GM23338 (cell line): Measurements from ENCODE around the gene BRD3. TPM values are rescaled to one million over a fixed set of nuclear protein-coding genes. Genes with fewer than 3 reads are reported as not detected.
A peak's percentile ranks its signal among the peaks of the same experiment; 100 is the strongest.

Experiments used
- ATAC-seq: fragments of 200-7000 bp; cut with Tn5 transposase; 3 replicates; pipeline ENCODE4 v1.9.1; 2020
- DNase-seq: peaks from one replicate; pipeline ENCODE4 v3.0.0-alpha.2; 2015; ENCODE audit warnings: low spot score
- H2AFZ ChIP-seq: fragments of 200-600 bp; sonication (generic); 2 replicates; pipeline ENCODE4 v1.8.0; 2016; ENCODE audit warnings: antibody characterized with exemption, mild to moderate bottlenecking, moderate library complexity
- H3F3A ChIP-seq: fragments of 200-600 bp; sonication (generic); replicated peaks from 2 replicates; pipeline ENCODE4 v1.8.0; 2017; ENCODE audit warnings: antibody characterized with exemption, mixed run types, low read depth
- H3K27ac ChIP-seq: fragments of 200-600 bp; sonication (generic); 2 replicates; pipeline ENCODE4 v1.6.1; 2016; ENCODE audit warnings: low read depth
- H3K27me3 ChIP-seq: fragments of 200-600 bp; sonication (generic); 2 replicates; pipeline ENCODE4 v1.8.0; 2016; ENCODE audit warnings: mild to moderate bottlenecking, mixed run types, moderate library complexity; ENCODE audit not compliant: insufficient read depth
- H3K36me3 ChIP-seq: fragments of 200-600 bp; sonication (generic); 2 replicates; pipeline ENCODE4 v1.8.0; 2016; ENCODE audit warnings: mild to moderate bottlenecking; ENCODE audit not compliant: insufficient read depth
- H3K4me1 ChIP-seq: fragments of 200-600 bp; sonication (generic); 2 replicates; pipeline ENCODE4 v1.8.0; 2016; ENCODE audit warnings: mild to moderate bottlenecking, moderate library complexity; ENCODE audit not compliant: insufficient read depth
- H3K4me2 ChIP-seq: fragments of 200-600 bp; sonication (generic); 2 replicates; pipeline ENCODE4 v1.7.1; 2017; ENCODE audit warnings: mixed run types
- H3K4me3 ChIP-seq: fragments of 200-600 bp; sonication (generic); 2 replicates; pipeline ENCODE4 v1.6.1; 2016; ENCODE audit warnings: mixed run types
- H3K79me2 ChIP-seq: fragments of 200-600 bp; sonication (generic); replicated peaks from 2 replicates; pipeline ENCODE4 v1.8.0; 2017; ENCODE audit warnings: mild to moderate bottlenecking; ENCODE audit not compliant: insufficient read depth
- H3K9me2 ChIP-seq: fragments of 200-600 bp; sonication (generic); 2 replicates; pipeline ENCODE4 v1.8.0; 2017; ENCODE audit not compliant: insufficient read depth
- H4K20me1 ChIP-seq: fragments of 200-600 bp; sonication (generic); replicated peaks from 2 replicates; pipeline ENCODE4 v1.8.0; 2017; ENCODE audit warnings: mild to moderate bottlenecking; ENCODE audit not compliant: insufficient read depth
- H3K27ac Mint-ChIP-seq: 2 replicates; pipeline ENCODE4 v1.8.0; 2020; ENCODE audit warnings: inconsistent platforms, mild to moderate bottlenecking, moderate library complexity, mixed read lengths
- H3K27me3 Mint-ChIP-seq: 3 replicates; pipeline ENCODE4 v1.8.0; 2022; ENCODE audit warnings: low read depth, mild to moderate bottlenecking, moderate library complexity, mixed read lengths, inconsistent platforms; ENCODE audit not compliant: insufficient read depth, poor library complexity
- H3K36me3 Mint-ChIP-seq: 3 replicates; pipeline ENCODE4 v1.8.0; 2021; ENCODE audit warnings: low read depth, mild to moderate bottlenecking, inconsistent platforms, moderate library complexity, mixed read lengths
- H3K4me1 Mint-ChIP-seq: 3 replicates; pipeline ENCODE4 v1.8.0; 2020; ENCODE audit warnings: mild to moderate bottlenecking, inconsistent platforms, mixed read lengths
- H3K4me3 Mint-ChIP-seq: 3 replicates; pipeline ENCODE4 v1.8.0; 2021; ENCODE audit warnings: moderate library complexity, mild to moderate bottlenecking, inconsistent platforms, mixed read lengths
- H3K9me3 Mint-ChIP-seq: 3 replicates; pipeline ENCODE4 v1.8.0; 2020; ENCODE audit warnings: moderate library complexity, mild to moderate bottlenecking, inconsistent platforms, mixed read lengths
- CREB1 ChIP-seq: fragments of 250-450 bp; sonication (Bioruptor Pico); IDR thresholded peaks from 2 replicates; pipeline ENCODE4 v1.5.0; 2020; ENCODE audit warnings: low read depth, mild to moderate bottlenecking, moderate library complexity
- ETS1 ChIP-seq: IDR thresholded peaks from 2 replicates; pipeline ENCODE4 v1.6.1; 2016; ENCODE audit warnings: antibody characterized with exemption
- EZH2phosphoT487 ChIP-seq: fragments of 200-600 bp; sonication (generic); IDR thresholded peaks from one replicate; pipeline ENCODE4 v1.8.1; 2018; ENCODE audit warnings: antibody characterized with exemption; ENCODE audit not compliant: unreplicated experiment
- POLR2AphosphoS5 ChIP-seq: IDR thresholded peaks from 2 replicates; pipeline ENCODE4 v1.6.1; 2016; ENCODE audit warnings: antibody characterized with exemption, low read depth
- STAT1 ChIP-seq: IDR thresholded peaks from one replicate; pipeline ENCODE4 v1.6.1; 2016; ENCODE audit warnings: antibody characterized with exemption; ENCODE audit not compliant: unreplicated experiment
- ZNF114 ChIP-seq: fragments of 250-450 bp; sonication (Bioruptor Pico); IDR thresholded peaks from 2 replicates; pipeline ENCODE4 v1.5.0; 2020; ENCODE audit warnings: mild to moderate bottlenecking, moderate library complexity
- ZNF462 ChIP-seq: fragments of 250-450 bp; sonication (Bioruptor Pico); IDR thresholded peaks from 2 replicates; pipeline ENCODE4 v1.5.0; 2020; ENCODE audit warnings: mild to moderate bottlenecking, moderate library complexity
- polyA plus RNA-seq: library from polyadenylated mRNA; unstranded; fragments of >200 nt; fragmentation: Nextera tagmentation; extraction: Ambion mirVana; gene quantifications from 2 replicates; pipeline ENCODE4 v1.2.1, GENCODE V29; 2016
- total RNA-seq: library from RNA; depleted of rRNA; stranded (reverse); fragments of >200 nt; shearing (Covaris generic); gene quantifications from 2 replicates; pipeline ENCODE4 v1.2.3, GENCODE V29; 2014

Gene BRD3
- total and polyA plus RNA-seq, 2 experiments from 2014 or later = 46.0 to 88.0 TPM

- no peak for TF ChIP-seq ZNF462
- no peak for TF ChIP-seq ETS1
These were observed 35.2 kb downstream of the BRD3 start (continued) for GRCh38 chr9:134032456-134033222.

- H3K4me2 ChIP-seq = no peak overlapping the region
- DNase-seq (no peak), ATAC-seq (no peak)
- no peak overlapping the region for H2AFZ ChIP-seq
- no peak overlapping the region for H3K27ac ChIP-seq
- H3K9me2 ChIP-seq = no peaks in the 10 kb centered on the region
- H3K4me3 Mint-ChIP-seq = no peak overlapping the region
- TF ChIP-seq STAT1 (no peak), EZH2phosphoT487 (peak; percentile 43), POLR2AphosphoS5 (no peak), ZNF114 (no peak), ZNF462 (no peak), CREB1 (CRISPR knock-in tag) (no peak)
- peaks cover under 1% of the 10 kb centered on the region; the same call in 1 of the 2 replicates for H4K20me1 ChIP-seq
- H3K4me1 Mint-ChIP-seq = peaks cover 3% of the 10 kb centered on the region
- H3K27ac Mint-ChIP-seq = no peak overlapping the region
- H3K27me3 ChIP-seq = no peaks in the 10 kb centered on the region
- peaks cover 31% of the 10 kb centered on the region; the same call in 1 of the 2 replicates for H3K36me3 ChIP-seq
- peaks cover 8% of the 10 kb centered on the region for H3K27me3 Mint-ChIP-seq
- peaks cover 50% of the 10 kb centered on the region for H3K36me3 Mint-ChIP-seq
- H3K79me2 ChIP-seq = no peaks in the 10 kb centered on the region
- no peak overlapping the region for H3K4me3 ChIP-seq
- no peaks in the 10 kb centered on the region; the same call in 2 of the 3 replicates for H3K9me3 Mint-ChIP-seq
- peaks cover 1% of the 10 kb centered on the region; the same call in 1 of the 2 replicates for H3K4me1 ChIP-seq
- 0 out of 2 replicates have a peak, but pooled peaks cover 5% of the 10 kb centered on the region for H3F3A ChIP-seq
These were observed 36.0 kb downstream of the BRD3 start for GRCh38 chr9:134031783-134032182.
